Measurements from ENCODE around the gene RBM20. TPM values are rescaled to one million over a fixed set of nuclear protein-coding genes. Genes with fewer than 3 reads are reported as not detected.

The RBM20 gene
- total and polyA plus RNA-seq, 2 experiments from 2014 or later: not detected

- WGBS, 2 experiments (ENCODE audit: low coverage in 1 of 2, low lambda C conversion rate in 2 of 2, missing lambda C conversion rate in 2 of 2): 77 to 81% methylated on average over 5 of the region's 5 CpGs
- Histone ChIP-seq H3K4me3 (no peak overlapping the region), H3K9me2 (ENCODE audit: insufficient read depth) (no peaks in the 10 kb centered on the region), H2AFZ (no peak overlapping the region), H3K27me3 (replicated peaks; ENCODE audit: insufficient read depth) (no peaks in the 10 kb centered on the region), H3K9ac (no peak overlapping the region), H3K4me1 (ENCODE audit: insufficient read depth) (peaks cover 4% of the 10 kb centered on the region; the same call in 1 of the 2 replicates), H3K4me2 (ENCODE audit: unreplicated experiment) (no peak overlapping the region), H3K79me2 (ENCODE audit: insufficient read depth) (no peaks in the 10 kb centered on the region), H4K20me1 (ENCODE audit: insufficient read depth) (no peaks in the 10 kb centered on the region), H3K36me3 (ENCODE audit: low read depth) (no peaks in the 10 kb centered on the region), H3K27ac (no peak overlapping the region), H3K9me3 (ENCODE audit: low read depth) (no peaks in the 10 kb centered on the region), H3F3A (ENCODE audit: insufficient read depth) (0 out of 2 replicates have a peak, but pooled peaks cover 5% of the 10 kb centered on the region)
- DNase-seq: no peak
- no peak for TF ChIP-seq EZH2phosphoT487 (IDR thresholded peaks at IDR 0.05; ENCODE audit: insufficient read depth, low read depth)
- no peak for TF ChIP-seq EZH2 (IDR thresholded peaks at IDR 0.05; ENCODE audit: insufficient read depth, poor library complexity, severe bottlenecking)
- in situ Hi-C loops (cut with MboI): no loop called here
These were observed 17.9 kb upstream of the RBM20 start for GRCh38 chr10:110625951-110626855.

GRCh38 chr10:110628161-110628560, 16.0 kb upstream of the RBM20 start:
- DNase-seq: no peak
- in situ Hi-C loops (cut with MboI): no loop called here

GRCh38 chr10:110629680-110630191, 14.4 kb upstream of the RBM20 start:
- H3K27ac ChIP-seq: no peak overlapping the region
- DNase-seq: peak; percentile 72
- no peak overlapping the region for H3K4me3 ChIP-seq
- peaks cover 4% of the 10 kb centered on the region; the same call in 1 of the 2 replicates for H3K4me1 ChIP-seq (ENCODE audit: insufficient read depth)
- H3K9me2 ChIP-seq (ENCODE audit: insufficient read depth): no peaks in the 10 kb centered on the region
- H4K20me1 ChIP-seq (ENCODE audit: insufficient read depth): no peaks in the 10 kb centered on the region
- H3F3A ChIP-seq (ENCODE audit: insufficient read depth): 0 out of 2 replicates have a peak, but pooled peaks cover 5% of the 10 kb centered on the region
- in situ Hi-C loops (cut with MboI): no loop called here
- no peaks in the 10 kb centered on the region for H3K27me3 ChIP-seq (replicated peaks; ENCODE audit: insufficient read depth)
- H3K36me3 ChIP-seq (ENCODE audit: low read depth): no peaks in the 10 kb centered on the region
- no peak overlapping the region for H3K9ac ChIP-seq
- 58 to 60% methylated on average over 3 of the region's 3 CpGs for WGBS, 2 experiments (ENCODE audit: low coverage in 1 of 2, low lambda C conversion rate in 2 of 2, missing lambda C conversion rate in 2 of 2)
- H3K4me2 ChIP-seq (ENCODE audit: unreplicated experiment): no peak overlapping the region
- H2AFZ ChIP-seq: no peak overlapping the region
- H3K79me2 ChIP-seq (ENCODE audit: insufficient read depth): no peaks in the 10 kb centered on the region
- TF ChIP-seq EZH2phosphoT487 (IDR thresholded peaks at IDR 0.05; ENCODE audit: insufficient read depth, low read depth) (no peak), EZH2 (IDR thresholded peaks at IDR 0.05; ENCODE audit: insufficient read depth, poor library complexity, severe bottlenecking) (no peak)
- H3K9me3 ChIP-seq (ENCODE audit: low read depth): no peaks in the 10 kb centered on the region

More at GRCh38 chr10:110628161-110628560, 16.0 kb upstream of the RBM20 start:
- Histone ChIP-seq H3K9me3 (ENCODE audit: low read depth) (no peaks in the 10 kb centered on the region), H3K9me2 (ENCODE audit: insufficient read depth) (no peaks in the 10 kb centered on the region), H4K20me1 (ENCODE audit: insufficient read depth) (no peaks in the 10 kb centered on the region), H3K27me3 (replicated peaks; ENCODE audit: insufficient read depth) (no peaks in the 10 kb centered on the region), H3K4me2 (ENCODE audit: unreplicated experiment) (no peak overlapping the region), H3K9ac (no peak overlapping the region), H3K4me1 (ENCODE audit: insufficient read depth) (peaks cover 4% of the 10 kb centered on the region; the same call in 1 of the 2 replicates), H3K79me2 (ENCODE audit: insufficient read depth) (no peaks in the 10 kb centered on the region), H3K36me3 (ENCODE audit: low read depth) (no peaks in the 10 kb centered on the region), H3F3A (ENCODE audit: insufficient read depth) (0 out of 2 replicates have a peak, but pooled peaks cover 5% of the 10 kb centered on the region), H3K4me3 (no peak overlapping the region), H2AFZ (no peak overlapping the region), H3K27ac (no peak overlapping the region)
- TF ChIP-seq EZH2phosphoT487 (IDR thresholded peaks at IDR 0.05; ENCODE audit: insufficient read depth, low read depth): no peak
- no peak for TF ChIP-seq EZH2 (IDR thresholded peaks at IDR 0.05; ENCODE audit: insufficient read depth, poor library complexity, severe bottlenecking)

GRCh38 chr10:110631934-110632333, 12.2 kb upstream of the RBM20 start:
- Histone ChIP-seq H3K27me3 (replicated peaks; ENCODE audit: insufficient read depth) (no peaks in the 10 kb centered on the region), H4K20me1 (ENCODE audit: insufficient read depth) (no peaks in the 10 kb centered on the region), H3K36me3 (ENCODE audit: low read depth) (no peaks in the 10 kb centered on the region), H2AFZ (no peak overlapping the region), H3K4me3 (no peak overlapping the region), H3K4me1 (ENCODE audit: insufficient read depth) (peaks cover 4% of the 10 kb centered on the region; the same call in 1 of the 2 replicates), H3K9me3 (ENCODE audit: low read depth) (no peaks in the 10 kb centered on the region), H3K9me2 (ENCODE audit: insufficient read depth) (no peaks in the 10 kb centered on the region), H3K27ac (no peak overlapping the region), H3K4me2 (ENCODE audit: unreplicated experiment) (no peak overlapping the region), H3K79me2 (ENCODE audit: insufficient read depth) (no peaks in the 10 kb centered on the region), H3K9ac (no peak overlapping the region), H3F3A (ENCODE audit: insufficient read depth) (0 out of 2 replicates have a peak, but pooled peaks cover 5% of the 10 kb centered on the region)
- in situ Hi-C loops (cut with MboI): no loop called here
- no peak for DNase-seq
- TF ChIP-seq EZH2 (IDR thresholded peaks at IDR 0.05; ENCODE audit: insufficient read depth, poor library complexity, severe bottlenecking) (no peak), EZH2phosphoT487 (IDR thresholded peaks at IDR 0.05; ENCODE audit: insufficient read depth, low read depth) (no peak)
